GM12865 (cell line): Measurements from ENCODE around the gene ADCY2.

Source experiments
- DNase-seq: peaks from one replicate; pipeline ENCODE4 v3.0.0; 2010; ENCODE audit warnings: low read depth
- H3K4me3 ChIP-seq: 2 replicates; pipeline ENCODE4 v1.5.1; 2011; ENCODE audit warnings: mild to moderate bottlenecking, low read depth, low read length, control low read depth
- CTCF ChIP-seq: IDR thresholded peaks from 2 replicates; pipeline ENCODE4 v1.5.1; 2011; ENCODE audit warnings: low read length, control low read depth, low read depth, inconsistent platforms; ENCODE audit not compliant: insufficient read depth; ENCODE audit errors: missing control alignments

ADCY2 gene

DNA sequence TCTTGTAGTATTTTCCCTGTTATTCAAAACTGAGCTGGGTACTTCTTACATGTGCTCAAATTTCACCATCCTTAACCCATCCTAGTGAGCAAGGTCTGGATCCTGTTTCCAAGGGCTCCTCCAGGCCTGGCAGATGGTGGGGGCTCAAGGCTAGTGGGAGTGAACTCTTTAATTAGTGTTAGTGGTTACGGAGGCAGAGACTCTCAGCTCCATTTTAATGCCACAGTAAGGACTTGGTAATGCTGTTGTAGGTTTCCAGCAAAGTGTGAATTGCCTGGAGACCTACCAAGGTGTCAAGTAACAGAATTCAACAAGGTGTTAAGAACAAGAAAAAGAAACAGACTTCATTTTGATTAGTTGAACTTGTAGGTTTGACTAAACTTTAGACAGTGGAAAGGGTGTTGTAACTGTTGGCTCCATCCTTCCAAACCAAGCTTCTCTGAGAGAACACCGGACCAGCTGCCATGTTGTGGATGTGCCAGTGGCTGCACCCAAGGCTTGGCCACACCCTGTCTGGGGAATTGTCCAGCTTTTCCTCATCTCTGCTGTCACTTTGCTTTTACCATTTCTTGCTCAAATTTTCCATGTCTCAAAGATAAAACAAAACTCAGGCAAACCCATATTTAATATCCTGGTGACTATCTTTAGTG is 98.7 kb downstream of the ADCY2 start:
- no peak for TF ChIP-seq CTCF
- no peak for DNase-seq
- H3K4me3 ChIP-seq: no peak overlapping the region

DNA sequence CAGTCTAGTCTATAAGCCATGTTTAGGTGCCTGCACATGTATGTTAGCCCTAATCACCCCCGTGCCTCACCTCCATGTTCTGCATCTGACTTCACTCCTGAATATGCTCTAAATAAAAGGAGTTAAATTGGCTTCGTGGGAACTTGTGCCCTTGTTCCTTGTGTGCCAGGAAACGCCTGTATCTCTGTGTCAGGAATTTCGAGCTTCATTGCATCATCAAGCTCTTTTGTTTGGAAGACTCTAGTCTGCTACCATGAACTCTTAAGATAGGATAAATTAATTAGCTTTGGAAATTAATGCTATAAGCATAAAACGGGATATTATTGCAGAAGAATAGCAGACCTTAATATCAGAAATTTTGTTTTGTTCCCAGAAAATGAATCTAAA is 99.2 kb downstream of the ADCY2 start:
- no peak overlapping the region for H3K4me3 ChIP-seq
- no peak for DNase-seq
- TF ChIP-seq CTCF: no peak

DNA sequence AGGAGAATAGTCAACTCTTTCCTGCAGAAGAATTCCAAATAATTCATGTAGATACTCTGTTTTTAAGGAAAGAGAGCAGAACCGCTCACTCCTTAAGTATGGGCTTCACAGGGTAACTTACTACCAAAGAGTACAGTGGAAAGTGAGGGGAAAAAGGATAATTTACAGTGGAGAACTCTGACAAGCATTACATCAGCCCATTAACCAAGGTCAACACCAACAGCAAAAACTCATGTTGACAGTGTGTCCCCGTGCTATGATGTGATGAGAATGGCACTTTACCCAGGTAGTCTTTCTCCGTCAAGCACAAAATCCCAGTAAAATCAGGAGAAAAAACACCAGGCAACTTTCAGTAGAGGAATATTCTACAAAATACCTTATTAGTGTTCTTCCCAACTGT is 104.3 kb downstream of the ADCY2 start:
- DNase-seq: no peak
- no peak for TF ChIP-seq CTCF
- no peak overlapping the region for H3K4me3 ChIP-seq

GRCh38 chr5:7501061-7501460 is 105.1 kb downstream of the ADCY2 start:
- no peak for TF ChIP-seq CTCF
- no peak for DNase-seq
- no peak overlapping the region for H3K4me3 ChIP-seq

DNA sequence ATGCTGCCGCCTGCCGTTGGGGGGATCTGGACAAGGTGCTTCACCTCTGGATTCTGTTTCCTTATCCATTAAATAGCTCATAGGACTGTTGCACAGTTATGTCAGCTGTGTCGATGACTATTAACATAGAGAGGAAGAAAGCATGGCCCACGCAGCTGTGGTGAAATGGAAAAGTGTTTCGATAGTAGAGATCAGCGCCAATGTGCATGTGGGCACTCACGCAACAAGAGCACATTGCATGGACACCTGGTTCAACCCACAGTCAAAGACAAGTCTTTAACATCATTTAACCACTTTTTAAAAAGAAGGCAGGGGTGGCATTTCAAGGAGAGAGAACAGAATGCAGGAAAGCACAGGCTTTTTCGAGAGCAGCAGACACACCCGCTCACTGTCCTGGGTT is 107.6 kb downstream of the ADCY2 start:
- DNase-seq: no peak
- TF ChIP-seq CTCF: no peak
- H3K4me3 ChIP-seq: no peak overlapping the region

- H3K4me3 ChIP-seq: no peak overlapping the region
- TF ChIP-seq CTCF: no peak
- DNase-seq: no peak
Observed at GRCh38 chr5:7515284-7515914, 119.5 kb downstream of the ADCY2 start.

- DNase-seq: no peak
- TF ChIP-seq CTCF: no peak
- H3K4me3 ChIP-seq: no peak overlapping the region
Observed at GRCh38 chr5:7516253-7516652, 120.3 kb downstream of the ADCY2 start.
